Liver (tissue), 9 donors: Measurements from ENCODE around the gene ITPA. TPM values are rescaled to one million over a fixed set of nuclear protein-coding genes. Genes with fewer than 3 reads are reported as not detected.

ENCODE experiments used
- DNase-seq: peaks from one replicate; pipeline ENCODE4 v3.0.0-alpha.2; 2017; ENCODE audit warnings: low spot score
- H3K27ac ChIP-seq, 2 donors: one replicate each; pipeline ENCODE4 v1.7.0; 2013; ENCODE audit warnings: inconsistent platforms in 2 of 2, low read length in 2 of 2, control low read depth in 1 of 2, low read depth in 1 of 2, mild to moderate bottlenecking in 1 of 2
- H3K27me3 ChIP-seq, 4 donors: one replicate each; pipeline versions ENCODE4 v1.6.1 to v1.7.0; 2013; ENCODE audit warnings: low read length in 3 of 4, inconsistent platforms in 1 of 4, mild to moderate bottlenecking in 1 of 4, moderate library complexity in 1 of 4; ENCODE audit not compliant: control insufficient read depth in 4 of 4, insufficient read depth in 4 of 4
- H3K36me3 ChIP-seq, 4 donors: one replicate each; pipeline versions ENCODE4 v1.6.1 to v1.7.0; 2013; ENCODE audit warnings: low read length in 3 of 4, mild to moderate bottlenecking in 3 of 4, low read depth in 1 of 4, moderate library complexity in 1 of 4; ENCODE audit not compliant: control insufficient read depth in 4 of 4, insufficient read depth in 3 of 4
- H3K4me1 ChIP-seq, 4 donors: one replicate each; pipeline versions ENCODE4 v1.6.1 to v1.7.0; 2013; ENCODE audit warnings: low read length in 3 of 4, mild to moderate bottlenecking in 3 of 4, moderate library complexity in 1 of 4; ENCODE audit not compliant: control insufficient read depth in 4 of 4, insufficient read depth in 4 of 4
- H3K4me3 ChIP-seq, 3 donors: one replicate each; pipeline versions ENCODE4 v1.6.1 to v1.7.0; 2013; ENCODE audit warnings: low read length in 3 of 3, control low read depth in 1 of 3, low read depth in 1 of 3, mild to moderate bottlenecking in 1 of 3
- H3K9ac ChIP-seq, 2 donors: one replicate each; pipeline ENCODE4 v1.7.0; 2013; ENCODE audit warnings: low read length in 2 of 2, mild to moderate bottlenecking in 2 of 2, moderate library complexity in 2 of 2, control low read depth in 1 of 2, low read depth in 1 of 2
- H3K9me3 ChIP-seq, 4 donors: one replicate each; pipeline versions ENCODE4 v1.6.1 to v1.7.0; 2013; ENCODE audit warnings: low read length in 3 of 4; ENCODE audit not compliant: control insufficient read depth in 4 of 4
- CTCF ChIP-seq: fragments of 150-350 bp; IDR thresholded peaks from 2 replicates; pipeline ENCODE4 v1.5.1; 2017; ENCODE audit warnings: improper control_type of control experiment, low read depth, low read length; ENCODE audit not compliant: missing input control
- EGR1 ChIP-seq, 2 donors: IDR thresholded peaks; 2 replicates each; pipeline ENCODE4 v1.6.1; 2016 to 2018; ENCODE audit warnings: antibody characterized with exemption in 2 of 2, low read depth in 2 of 2
- FOXA1 ChIP-seq: IDR thresholded peaks from 2 replicates; pipeline ENCODE4 v1.6.1; 2016; ENCODE audit warnings: antibody characterized with exemption
- GABPA ChIP-seq, 2 donors: IDR thresholded peaks in 1 of 2; conservative IDR thresholded peaks in 1 of 2; 2 replicates each; pipeline ENCODE4 v1.6.1; 2016; ENCODE audit warnings: antibody characterized with exemption in 2 of 2, mild to moderate bottlenecking in 1 of 2, moderate library complexity in 1 of 2
- HNF4A ChIP-seq, 2 donors: conservative IDR thresholded peaks; 2 replicates each; pipeline ENCODE4 v1.6.1; 2016; ENCODE audit warnings: antibody characterized with exemption in 2 of 2, mild to moderate bottlenecking in 2 of 2
- HNF4G ChIP-seq: IDR thresholded peaks from 2 replicates; pipeline ENCODE4 v1.6.1; 2016; ENCODE audit warnings: antibody characterized with exemption
- JUND ChIP-seq, 2 donors: IDR thresholded peaks; 2 replicates each; pipeline ENCODE4 v1.6.1; 2016; ENCODE audit warnings: antibody characterized with exemption in 2 of 2
- MAX ChIP-seq: IDR thresholded peaks from 2 replicates; pipeline ENCODE4 v1.6.1; 2016; ENCODE audit warnings: antibody characterized with exemption
- RAD21 ChIP-seq, 2 donors: IDR thresholded peaks; 2 replicates each; pipeline ENCODE4 v1.6.1; 2016; ENCODE audit warnings: antibody characterized with exemption in 2 of 2, mild to moderate bottlenecking in 2 of 2
- REST ChIP-seq: IDR thresholded peaks from 2 replicates; pipeline ENCODE4 v1.6.1; 2016; ENCODE audit warnings: antibody characterized with exemption, mild to moderate bottlenecking
- RXRA ChIP-seq, 2 donors: IDR thresholded peaks; 2 replicates each; pipeline ENCODE4 v1.6.1; 2017 to 2018; ENCODE audit warnings: antibody characterized with exemption in 2 of 2, mild to moderate bottlenecking in 1 of 2
- SP1 ChIP-seq: IDR thresholded peaks from 2 replicates; pipeline ENCODE4 v1.6.1; 2018; ENCODE audit warnings: antibody characterized with exemption, mild to moderate bottlenecking
- TAF1 ChIP-seq: conservative IDR thresholded peaks from 2 replicates; pipeline ENCODE4 v1.6.1; 2016; ENCODE audit warnings: antibody characterized with exemption, mild to moderate bottlenecking
- YY1 ChIP-seq: IDR thresholded peaks from 2 replicates; pipeline ENCODE4 v1.6.1; 2016; ENCODE audit warnings: antibody characterized with exemption, mild to moderate bottlenecking
- WGBS: extraction: QIAGEN DNeasy Blood & Tissue Kit; methylation state at CpG from one replicate; pipeline ENCODE4 v1.1.7; 2013; 5-methylcytosine and 5-hydroxymethylcytosine counted together
- polyA plus RNA-seq, 2 donors: library from polyadenylated mRNA; stranded (reverse) in 1 of 2; unstranded in 1 of 2; fragments of 200-250 nt in 1 of 2; fragments of >200 nt in 1 of 2; fragmentation: Nextera tagmentation in 1 of 2; extraction: Ambion mirVana in 1 of 2; gene quantifications; one replicate each; pipeline versions ENCODE4 v1.2.1 to v1.2.3, GENCODE V29; 2013 to 2015
- total RNA-seq, 2 donors: library from RNA; depleted of rRNA; stranded (reverse); fragments of >200 nt; gene quantifications; one replicate each; pipeline ENCODE4 v1.2.3, GENCODE V29; 2014
- donor health status: healthy.
- donor health status: healthy.
- donor health status: healthy.
- donor health status: healthy.
- donor health status: healthy.

Gene ITPA
- total and polyA plus RNA-seq, 4 donors, result 14.4 to 39.8 (median 19.7) TPM

- 61% methylated on average over 10 of the region's 10 CpGs for WGBS
- H3K4me3 ChIP-seq, result no peak overlapping the region
- H3K9me3 ChIP-seq, result no peaks in the 10 kb centered on the region
- H3K27me3 ChIP-seq, result peaks cover 0 to 2% (median 0%) of the 10 kb centered on the region in 4 donors
- H3K27ac ChIP-seq, result no peak overlapping the region
- no peak overlapping the region for H3K9ac ChIP-seq
- no peak for TF ChIP-seq EGR1 (IDR thresholded peaks at IDR 0.05; ENCODE audit: low read depth in 2 of 2)
- peak in 1 of 2 donors; percentile 28 for TF ChIP-seq RAD21 (IDR thresholded peaks at IDR 0.05)
- TF ChIP-seq RXRA (IDR thresholded peaks at IDR 0.05), result no peak
- TF ChIP-seq CTCF, result no peak
- TF ChIP-seq REST, result no peak
- H3K4me1 ChIP-seq, result peaks cover 0 to 7% (median 3%) of the 10 kb centered on the region in 4 donors
- peaks cover 5 to 18% (median 10%) of the 10 kb centered on the region in 4 donors for H3K36me3 ChIP-seq
- DNase-seq, result no peak
These were observed 40.8 kb downstream of the ITPA start for GRCh38 chr20:3250091-3250504.

GRCh38 chr20:3251806-3252205 lies 42.5 kb downstream of the ITPA start:
- TF ChIP-seq FOXA1, result no peak
- no peak for TF ChIP-seq SP1
- no peak for TF ChIP-seq MAX
- TF ChIP-seq YY1, result no peak
- TF ChIP-seq RAD21 (IDR thresholded peaks at IDR 0.05), result no peak
- no peak for TF ChIP-seq HNF4G
- TF ChIP-seq EGR1 (IDR thresholded peaks at IDR 0.05; ENCODE audit: low read depth in 2 of 2), result no peak
- TF ChIP-seq HNF4A (conservative IDR thresholded peaks at IDR 0.05), result no peak
- TF ChIP-seq JUND (IDR thresholded peaks at IDR 0.05), result no peak
- DNase-seq, result no peak
- H3K27ac ChIP-seq, result no peak overlapping the region
- H3K4me1 ChIP-seq, result peaks cover 0 to 7% (median 3%) of the 10 kb centered on the region in 4 donors
- no peaks in the 10 kb centered on the region for H3K9me3 ChIP-seq
- H3K4me3 ChIP-seq, result no peak overlapping the region
- H3K9ac ChIP-seq, result no peak overlapping the region
- WGBS, result 87% methylated on average over 8 of the region's 8 CpGs
- H3K27me3 ChIP-seq, result peaks cover 0 to 2% (median 0%) of the 10 kb centered on the region in 4 donors
- peaks cover 7 to 28% (median 12%) of the 10 kb centered on the region in 4 donors for H3K36me3 ChIP-seq

GRCh38 chr20:3255728-3256127 lies 46.4 kb downstream of the ITPA start:
- H3K36me3 ChIP-seq, result peaks cover 11 to 42% (median 14%) of the 10 kb centered on the region in 4 donors
- H3K4me3 ChIP-seq, result no peak overlapping the region
- H3K9ac ChIP-seq, result no peak overlapping the region
- no peaks in the 10 kb centered on the region for H3K27me3 ChIP-seq
- TF ChIP-seq EGR1 (IDR thresholded peaks at IDR 0.05; ENCODE audit: low read depth in 2 of 2) (no peak), CTCF (no peak), HNF4G (no peak), FOXA1 (no peak), MAX (no peak), GABPA (IDR thresholded peaks at IDR 0.05 in 1 of 2, conservative IDR thresholded peaks at IDR 0.05 in 1 of 2) (no peak), RAD21 (IDR thresholded peaks at IDR 0.05) (no peak), JUND (IDR thresholded peaks at IDR 0.05) (no peak), TAF1 (no peak), SP1 (no peak), HNF4A (conservative IDR thresholded peaks at IDR 0.05) (no peak)
- H3K27ac ChIP-seq, result no peak overlapping the region
- DNase-seq, result no peak
- H3K9me3 ChIP-seq, result no peaks in the 10 kb centered on the region
- no peaks in the 10 kb centered on the region for H3K4me1 ChIP-seq
- 96% methylated on average over 5 of the region's 5 CpGs for WGBS
